T-helper 17 cell (primary cell): Measurements from ENCODE around the gene CLIC4. TPM values are rescaled to one million over a fixed set of nuclear protein-coding genes. Genes with fewer than 3 reads are reported as not detected.
"Not testable (repeated sequence)": the region's sequence is repeated elsewhere in the genome, so short reads cannot be mapped to it uniquely, and the experiment has no call there.

Experiments
- ATAC-seq: fragments of 150-1000 bp; cut with Tn5 transposase; 2 replicates; pipeline ENCODE4 v1.10.0; 2021; ENCODE audit warnings: mild to moderate bottlenecking, moderate library complexity
- DNase-seq, 3 donors: peaks; one replicate each; pipeline versions ENCODE4 v3.0.0 to v3.0.0-alpha.2; 2020 to 2021
- H3K9me3 ChIP-seq: one replicate; pipeline ENCODE4 v1.7.0; 2013; ENCODE audit warnings: low read length, mild to moderate bottlenecking; ENCODE audit not compliant: control insufficient read depth, poor library complexity, severe bottlenecking
- H3K27ac Mint-ChIP-seq: one replicate; pipeline ENCODE4 v1.8.0; 2022; ENCODE audit warnings: mild to moderate bottlenecking, moderate library complexity, mixed read lengths
- H3K27me3 Mint-ChIP-seq: one replicate; pipeline ENCODE4 v1.8.0; 2022; ENCODE audit warnings: mixed read lengths
- H3K36me3 Mint-ChIP-seq: one replicate; pipeline ENCODE4 v1.8.0; 2022; ENCODE audit warnings: low read depth, mixed read lengths
- H3K4me1 Mint-ChIP-seq: one replicate; pipeline ENCODE4 v1.8.0; 2022; ENCODE audit warnings: mild to moderate bottlenecking, mixed read lengths
- H3K4me3 Mint-ChIP-seq: one replicate; pipeline ENCODE4 v1.8.0; 2022; ENCODE audit warnings: mild to moderate bottlenecking, moderate library complexity, mixed read lengths
- total RNA-seq, 4 donors: library from RNA in 2 of 4; stranded (reverse) in 2 of 4; gene quantifications; one replicate each; pipeline ENCODE4 v1.2.3 and lab custom pipeline; 2022 to 2026

Gene CLIC4
- total RNA-seq, 2 donors from 2014 or later, result 3.9 to 9.9 TPM

DNA sequence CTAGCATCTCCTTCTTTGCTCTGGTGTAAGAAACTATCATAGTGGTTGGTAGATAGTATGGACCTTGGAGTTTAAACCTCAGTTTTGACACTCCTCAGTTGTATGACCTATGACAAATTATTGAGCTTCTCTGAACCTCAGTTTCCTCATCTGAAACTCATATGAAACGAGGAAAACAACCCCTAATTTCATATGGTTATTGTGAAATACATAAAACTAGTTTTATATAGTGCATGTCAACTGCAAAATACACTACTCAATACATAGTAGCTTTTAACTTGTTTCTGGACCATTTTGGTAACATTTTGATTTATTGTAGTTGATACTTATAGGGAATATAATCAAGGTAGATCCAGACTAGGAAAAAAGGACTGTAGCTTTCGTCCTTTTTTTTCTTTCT lies 32.9 kb downstream of the CLIC4 start:
- no peaks in the 10 kb centered on the region for H3K9me3 ChIP-seq
- Mint-ChIP-seq H3K27ac (no peak overlapping the region), H3K4me1 (peaks cover 2% of the 10 kb centered on the region), H3K4me3 (no peak overlapping the region), H3K27me3 (peaks cover 7% of the 10 kb centered on the region), H3K36me3 (peaks cover 5% of the 10 kb centered on the region)
- DNase-seq (no peak), ATAC-seq (no peak)

DNA sequence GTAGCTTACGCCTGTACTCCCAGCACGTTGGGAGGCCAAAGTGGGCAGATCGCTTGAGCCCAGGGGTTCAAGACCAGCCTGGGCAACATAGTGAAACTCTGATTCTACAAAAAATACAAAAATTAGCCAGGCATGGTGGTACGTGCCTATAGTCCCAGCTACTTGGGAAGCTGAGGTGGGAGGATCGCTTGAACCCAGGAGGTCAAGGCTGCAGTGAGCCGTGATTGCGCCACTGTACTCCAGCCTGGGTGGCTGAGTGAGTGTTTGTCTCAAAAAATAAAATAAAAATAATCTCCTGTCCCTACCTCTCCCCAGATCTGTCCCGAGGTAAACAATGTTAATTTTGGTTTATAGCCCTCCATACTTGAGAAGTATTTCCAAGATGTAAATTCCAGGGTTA lies 34.0 kb downstream of the CLIC4 start:
- not testable (repeated sequence) for ATAC-seq, H3K36me3 Mint-ChIP-seq, H3K4me3 Mint-ChIP-seq, H3K27me3 Mint-ChIP-seq, H3K9me3 ChIP-seq, DNase-seq, H3K27ac Mint-ChIP-seq, H3K4me1 Mint-ChIP-seq

DNA sequence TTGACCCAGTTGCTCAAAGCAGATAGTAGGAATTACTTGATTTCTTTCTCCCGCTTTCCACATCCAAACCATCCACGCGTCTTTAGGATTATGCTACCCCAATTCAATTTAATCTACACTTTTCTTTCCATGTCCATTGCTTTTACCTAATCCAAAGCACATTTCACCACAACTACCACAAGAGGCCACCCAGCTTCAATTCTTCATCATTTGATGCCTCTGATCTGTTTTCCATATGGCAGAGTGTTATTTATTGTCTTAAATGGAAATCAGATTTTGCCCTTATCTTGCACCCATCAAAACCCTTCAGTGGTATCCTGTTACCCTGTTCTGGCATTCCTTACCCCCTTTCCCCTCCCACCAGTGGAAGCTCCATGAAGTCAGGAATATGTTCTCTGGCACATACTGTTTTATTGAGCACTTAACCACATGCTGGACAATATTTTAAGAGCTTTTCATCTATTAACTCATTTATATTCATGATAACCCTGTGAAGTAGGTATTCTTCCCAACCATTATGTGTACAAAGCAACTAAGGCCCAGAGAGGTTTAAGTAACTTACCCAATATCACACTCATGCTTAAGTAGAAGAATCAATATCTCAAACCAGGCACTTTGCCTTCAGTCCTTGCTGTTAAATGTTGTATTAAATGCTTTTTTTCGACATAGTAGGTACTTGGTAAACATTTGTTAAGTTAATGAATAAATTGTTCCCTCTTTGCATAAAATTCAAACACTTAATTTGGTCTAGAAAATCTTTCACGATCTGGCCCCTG lies 34.6 kb downstream of the CLIC4 start:
- no peaks in the 10 kb centered on the region for H3K9me3 ChIP-seq
- H3K4me1 Mint-ChIP-seq, result peaks cover 2% of the 10 kb centered on the region
- ATAC-seq, result no peak
- H3K36me3 Mint-ChIP-seq, result peaks cover 5% of the 10 kb centered on the region
- peaks cover 7% of the 10 kb centered on the region for H3K27me3 Mint-ChIP-seq
- H3K27ac Mint-ChIP-seq, result no peak overlapping the region
- DNase-seq, result no peak
- no peak overlapping the region for H3K4me3 Mint-ChIP-seq

DNA sequence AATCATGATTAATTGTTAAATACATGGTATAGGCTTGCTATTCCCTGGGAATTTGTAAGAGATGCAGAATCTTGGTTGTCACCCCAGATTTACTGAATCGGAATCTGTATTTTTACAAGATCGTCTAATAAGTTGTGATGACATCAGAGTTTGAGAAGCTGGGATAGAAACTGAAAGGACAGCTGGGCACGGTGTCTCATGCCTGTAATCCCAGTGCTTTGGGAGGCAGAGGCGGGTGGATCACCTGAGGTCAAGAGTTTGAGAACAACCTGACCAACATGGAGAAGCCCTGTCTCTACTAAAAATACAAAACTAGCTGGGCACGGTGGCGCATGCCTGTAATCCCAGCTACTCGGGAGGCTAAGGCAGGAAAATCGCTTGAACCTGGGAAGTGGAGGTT lies 35.4 kb downstream of the CLIC4 start:
- H3K4me1 Mint-ChIP-seq, H3K27ac Mint-ChIP-seq, ATAC-seq, H3K27me3 Mint-ChIP-seq, H3K9me3 ChIP-seq, DNase-seq, H3K36me3 Mint-ChIP-seq, H3K4me3 Mint-ChIP-seq: not testable (repeated sequence)

DNA sequence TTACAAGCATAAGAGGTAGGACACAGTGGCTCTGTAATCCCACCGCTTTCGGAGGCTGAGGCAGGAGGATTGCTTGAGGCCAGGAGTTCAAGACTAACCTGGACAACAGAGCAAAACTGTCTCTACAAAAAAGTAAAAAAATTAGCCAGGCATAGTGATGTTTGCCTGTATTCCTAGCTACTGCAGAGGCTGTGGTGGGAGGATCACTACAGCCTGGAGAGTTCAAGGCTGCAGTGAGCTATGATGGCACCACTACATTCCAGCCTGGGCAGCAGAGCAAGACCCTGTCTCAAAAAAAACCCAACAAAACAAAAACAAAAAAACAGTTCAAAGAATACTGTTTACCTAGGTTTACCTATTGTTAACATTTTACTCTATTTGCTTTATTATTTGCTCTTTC lies 37.4 kb downstream of the CLIC4 start:
- H3K27ac Mint-ChIP-seq, result no peak overlapping the region
- ATAC-seq, result no peak
- H3K4me1 Mint-ChIP-seq, result peaks cover 2% of the 10 kb centered on the region
- no peak for DNase-seq
- H3K9me3 ChIP-seq, result no peaks in the 10 kb centered on the region
- no peak overlapping the region for H3K4me3 Mint-ChIP-seq
- H3K27me3 Mint-ChIP-seq, result peaks cover 7% of the 10 kb centered on the region
- peaks cover 5% of the 10 kb centered on the region for H3K36me3 Mint-ChIP-seq

DNA sequence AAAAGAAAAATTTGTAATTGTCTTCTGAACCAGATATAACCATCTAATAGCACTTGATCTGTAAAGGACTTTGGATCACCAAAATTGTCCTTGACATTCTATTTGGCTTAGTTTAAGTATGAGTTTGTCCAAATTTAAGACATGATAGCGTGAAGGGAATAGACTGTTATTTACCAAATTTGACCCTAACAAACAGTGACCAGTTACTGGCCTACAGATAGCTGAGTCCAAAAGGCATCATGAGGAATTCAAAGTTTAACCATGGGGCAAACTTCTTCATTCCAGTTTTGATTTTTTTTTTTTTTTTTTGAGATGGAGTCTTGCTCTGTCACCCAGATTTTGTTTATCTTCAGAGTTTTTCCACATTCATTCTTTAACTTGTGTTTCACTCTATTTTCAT lies 38.5 kb downstream of the CLIC4 start:
- H3K4me1 Mint-ChIP-seq, result peaks cover 2% of the 10 kb centered on the region
- DNase-seq (no peak), ATAC-seq (no peak)
- H3K4me3 Mint-ChIP-seq, result no peak overlapping the region
- H3K27me3 Mint-ChIP-seq, result peaks cover 7% of the 10 kb centered on the region
- H3K9me3 ChIP-seq, result no peaks in the 10 kb centered on the region
- H3K27ac Mint-ChIP-seq, result no peak overlapping the region
- peaks cover 5% of the 10 kb centered on the region for H3K36me3 Mint-ChIP-seq

DNA sequence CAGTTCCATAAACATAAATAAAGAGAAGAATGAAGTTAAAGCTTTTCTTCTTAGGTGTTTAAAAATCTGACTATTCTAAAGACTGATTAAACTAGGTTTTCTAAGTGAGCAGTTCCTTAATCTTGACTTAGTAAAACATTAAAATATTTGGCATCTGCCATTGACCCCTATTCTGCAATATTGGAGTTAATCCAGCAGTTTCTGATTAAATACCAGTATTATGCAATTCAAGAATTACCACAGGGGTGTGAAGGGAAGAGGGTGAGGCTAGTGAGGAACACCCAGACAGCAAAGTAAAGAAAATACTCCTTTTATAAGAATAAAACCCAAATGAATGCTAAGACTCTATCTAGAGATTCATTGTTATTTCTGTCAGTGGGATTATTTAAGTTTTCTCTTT lies 40.9 kb downstream of the CLIC4 start:
- Mint-ChIP-seq H3K36me3 (no peaks in the 10 kb centered on the region), H3K27me3 (no peaks in the 10 kb centered on the region)
- no peaks in the 10 kb centered on the region for H3K9me3 ChIP-seq

DNA sequence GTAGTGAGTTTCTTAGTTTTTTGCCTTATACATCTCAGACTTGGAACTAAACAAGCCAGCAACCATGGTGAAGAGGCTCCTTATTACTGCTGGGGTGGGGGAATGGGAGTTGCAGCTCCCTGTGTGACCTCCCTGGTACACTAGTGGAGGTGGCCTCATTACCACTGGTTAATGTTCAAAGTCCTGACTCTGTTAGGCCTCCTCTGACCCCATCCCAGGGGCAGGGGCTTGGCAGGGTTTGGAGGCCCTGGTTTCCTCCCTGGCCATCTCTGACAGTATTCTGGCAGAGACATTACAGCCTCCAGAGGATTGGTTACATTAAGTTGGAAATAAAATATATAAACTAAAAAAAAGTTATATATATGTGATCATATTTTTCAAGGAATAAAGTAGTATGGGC lies 45.2 kb downstream of the CLIC4 start:
- H3K4me1 Mint-ChIP-seq, result peaks cover 4% of the 10 kb centered on the region
- H3K4me3 Mint-ChIP-seq, result no peak overlapping the region
- H3K9me3 ChIP-seq, result no peaks in the 10 kb centered on the region
- H3K27me3 Mint-ChIP-seq, result no peaks in the 10 kb centered on the region
- no peaks in the 10 kb centered on the region for H3K36me3 Mint-ChIP-seq
- DNase-seq, result no peak
- H3K27ac Mint-ChIP-seq, result no peak overlapping the region
- ATAC-seq, result no peak

More for the DNA sequence above, 40.9 kb downstream of the CLIC4 start:
- no peak for DNase-seq
- no peak for ATAC-seq
- Mint-ChIP-seq H3K4me1 (no peaks in the 10 kb centered on the region), H3K27ac (no peak overlapping the region), H3K4me3 (no peak overlapping the region)

DNA sequence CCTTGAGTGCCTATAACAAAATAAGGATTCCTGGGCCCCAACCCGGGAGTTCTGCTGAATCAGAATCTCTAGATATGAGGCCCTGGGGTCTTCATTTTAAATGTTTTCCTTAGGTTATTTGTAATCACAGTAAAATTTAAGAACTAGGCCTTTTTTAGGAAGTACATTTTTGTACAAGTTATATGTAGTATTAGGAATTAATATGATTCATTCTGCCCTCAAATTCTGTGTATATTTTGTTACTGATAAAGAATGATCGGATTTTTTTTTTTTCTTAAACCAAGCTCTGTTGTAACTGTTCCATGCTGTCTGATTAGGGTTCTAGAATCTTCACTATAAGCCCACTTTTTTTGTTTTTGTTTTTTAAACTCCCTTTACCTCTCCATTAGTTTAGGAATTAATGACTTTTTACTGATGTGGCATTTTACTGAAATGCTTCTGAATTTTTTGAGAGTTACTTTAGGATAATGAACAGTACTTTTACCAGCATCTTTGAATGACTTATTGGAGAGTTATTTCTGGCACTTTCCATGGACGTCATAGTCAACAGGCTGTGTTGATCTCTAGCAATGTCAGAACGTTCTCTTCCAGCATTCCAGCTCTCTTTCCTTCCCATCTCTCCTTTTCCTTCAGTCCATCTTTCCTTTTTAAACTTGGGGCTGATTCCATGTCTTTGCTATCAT lies 48.3 kb downstream of the CLIC4 start:
- no peaks in the 10 kb centered on the region for H3K9me3 ChIP-seq
- DNase-seq, result no peak
- H3K4me1 Mint-ChIP-seq, result peaks cover 4% of the 10 kb centered on the region
- H3K27me3 Mint-ChIP-seq, result no peaks in the 10 kb centered on the region
- H3K4me3 Mint-ChIP-seq, result no peak overlapping the region
- no peak for ATAC-seq
- H3K27ac Mint-ChIP-seq, result no peak overlapping the region
- H3K36me3 Mint-ChIP-seq, result no peaks in the 10 kb centered on the region

DNA sequence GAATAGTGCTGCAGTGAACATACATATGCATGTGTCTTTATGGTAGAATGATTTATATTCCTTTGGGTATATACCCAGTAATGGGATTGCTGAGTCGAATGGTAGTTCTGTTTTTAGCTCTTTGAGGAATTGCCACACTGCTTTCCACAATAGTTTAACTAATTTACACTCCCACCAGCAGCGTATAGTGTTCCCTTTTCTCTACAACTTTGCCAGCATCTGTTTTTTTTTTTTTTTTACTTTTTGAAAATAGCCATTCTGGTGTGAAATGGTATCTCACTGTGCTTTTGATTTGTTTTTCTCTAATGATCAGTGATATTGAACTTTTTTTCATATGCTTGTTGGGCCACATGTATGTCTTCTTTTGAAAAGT lies 48.9 kb downstream of the CLIC4 start:
- not testable (repeated sequence) for DNase-seq, H3K9me3 ChIP-seq, H3K36me3 Mint-ChIP-seq, H3K4me1 Mint-ChIP-seq, H3K27me3 Mint-ChIP-seq, H3K4me3 Mint-ChIP-seq, ATAC-seq
- H3K27ac Mint-ChIP-seq, result peak overlapping the region; percentile 2

DNA sequence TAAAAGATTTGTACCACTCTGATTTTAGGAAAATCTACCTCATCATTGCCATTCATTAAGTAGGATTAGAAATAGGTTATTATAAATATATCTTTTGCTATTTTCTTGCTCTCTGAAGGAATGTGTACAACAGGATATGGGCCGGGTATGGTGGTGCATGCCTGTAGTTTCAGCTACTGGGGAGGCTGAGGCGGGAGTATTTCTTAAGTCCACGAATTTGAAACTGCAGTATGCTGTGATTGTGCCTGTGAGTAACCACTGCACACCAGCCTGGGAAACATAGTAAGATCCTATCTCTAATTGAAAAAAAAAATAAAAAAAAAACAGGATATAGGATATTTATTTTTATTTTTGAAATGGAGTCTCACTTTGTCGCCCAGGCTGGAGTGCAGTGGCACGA lies 50.0 kb downstream of the CLIC4 start:
- no peak for ATAC-seq
- no peak for DNase-seq
- H3K9me3 ChIP-seq, result no peaks in the 10 kb centered on the region

DNA sequence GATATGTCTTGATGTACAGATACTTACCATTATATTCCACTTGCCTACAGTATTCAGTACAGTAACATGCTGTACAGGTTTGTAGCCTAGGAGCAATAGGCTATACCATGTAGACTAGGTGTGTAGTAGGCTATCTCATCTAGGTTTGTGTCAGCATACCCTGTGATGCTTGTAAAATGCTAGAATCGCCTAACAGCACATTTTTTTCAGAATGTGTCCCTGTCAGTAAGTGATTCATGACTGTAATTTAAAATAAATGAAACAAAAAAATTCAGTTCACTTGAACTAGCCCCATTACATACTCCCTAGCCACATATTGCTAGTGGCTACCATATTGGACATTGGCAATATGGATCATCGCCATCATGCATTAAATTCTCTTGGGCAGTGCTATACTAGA lies 51.3 kb downstream of the CLIC4 start:
- DNase-seq (no peak), ATAC-seq (no peak)
- peaks cover 4% of the 10 kb centered on the region for H3K4me1 Mint-ChIP-seq
- H3K9me3 ChIP-seq, result no peaks in the 10 kb centered on the region
- no peak overlapping the region for H3K4me3 Mint-ChIP-seq
- H3K27me3 Mint-ChIP-seq, result no peaks in the 10 kb centered on the region
- no peaks in the 10 kb centered on the region for H3K36me3 Mint-ChIP-seq
- H3K27ac Mint-ChIP-seq, result no peak overlapping the region

More for the DNA sequence above, 50.0 kb downstream of the CLIC4 start:
- H3K4me3 Mint-ChIP-seq, result no peak overlapping the region
- no peaks in the 10 kb centered on the region for H3K27me3 Mint-ChIP-seq
- H3K27ac Mint-ChIP-seq, result no peak overlapping the region
- peaks cover 4% of the 10 kb centered on the region for H3K4me1 Mint-ChIP-seq
- H3K36me3 Mint-ChIP-seq, result no peaks in the 10 kb centered on the region

DNA sequence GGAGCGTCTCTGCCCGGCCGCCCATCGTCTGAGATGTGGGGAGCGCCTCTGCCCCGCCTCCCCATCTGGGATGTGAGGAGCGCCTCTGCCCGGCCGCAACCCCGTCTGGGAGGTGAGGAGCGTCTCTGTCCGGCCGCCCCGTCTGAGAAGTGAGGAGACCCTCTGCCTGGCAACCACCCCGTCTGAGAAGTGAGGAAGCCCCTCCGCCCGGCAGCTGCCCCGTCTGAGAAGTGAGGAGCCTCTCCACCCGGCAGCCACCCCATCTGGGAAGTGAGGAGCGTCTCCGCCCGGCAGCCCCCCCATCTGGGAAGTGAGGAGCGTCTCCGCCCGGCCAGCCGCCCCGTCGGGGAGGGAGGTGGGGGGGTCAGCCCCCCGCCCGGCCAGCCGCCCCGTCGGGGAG lies 54.0 kb downstream of the CLIC4 start:
- H3K4me3 Mint-ChIP-seq, H3K4me1 Mint-ChIP-seq, H3K27me3 Mint-ChIP-seq, H3K27ac Mint-ChIP-seq, H3K9me3 ChIP-seq, H3K36me3 Mint-ChIP-seq, ATAC-seq, DNase-seq: not testable (repeated sequence)

DNA sequence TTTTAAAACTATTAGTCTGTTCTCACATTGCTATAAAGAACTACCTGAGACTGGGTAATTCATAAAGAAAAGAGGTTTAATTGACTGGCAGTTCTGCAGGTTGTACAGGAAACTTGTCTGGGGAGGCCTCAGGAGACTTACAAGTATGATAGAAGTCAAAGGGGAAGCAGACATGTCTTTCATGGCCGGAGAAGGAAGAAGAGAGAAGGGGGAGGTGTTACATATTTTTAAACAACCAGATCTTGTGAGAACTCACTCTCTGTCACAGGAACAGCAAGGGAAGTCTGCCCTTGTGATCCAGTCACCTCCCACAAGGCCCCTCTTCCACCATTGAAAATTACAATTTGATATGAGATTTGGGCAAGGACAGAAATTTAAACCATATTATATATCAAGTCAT lies 55.9 kb downstream of the CLIC4 start:
- no peaks in the 10 kb centered on the region for H3K9me3 ChIP-seq
- Mint-ChIP-seq H3K36me3 (no peaks in the 10 kb centered on the region), H3K4me1 (no peaks in the 10 kb centered on the region), H3K27ac (no peak overlapping the region), H3K27me3 (peaks cover 6% of the 10 kb centered on the region), H3K4me3 (no peak overlapping the region)
- ATAC-seq (no peak), DNase-seq (no peak)
